MM.1S (cell line): ENCODE results near the gene CROT.

Source experiments
- DNase-seq: peaks from one replicate; pipeline ENCODE4 v3.0.0-alpha.2; 2015
- H2AFZ ChIP-seq: fragments of 300-600 bp; sonication (generic); 2 replicates; pipeline ENCODE4 v1.6.0; 2016; ENCODE audit warnings: antibody characterized with exemption, low read length
- H3F3A ChIP-seq: fragments of 300-600 bp; sonication (generic); 2 replicates; pipeline ENCODE4 v1.6.1; 2016; ENCODE audit warnings: mild to moderate bottlenecking, antibody characterized with exemption, low read length, moderate library complexity, mixed read lengths; ENCODE audit not compliant: insufficient read depth
- H3K27ac ChIP-seq: fragments of 300-600 bp; sonication (generic); 2 replicates; pipeline ENCODE4 v1.5.1; 2016; ENCODE audit warnings: mild to moderate bottlenecking, low read length
- H3K27me3 ChIP-seq: fragments of 300-600 bp; sonication (generic); replicated peaks from 2 replicates; pipeline ENCODE4 v1.6.0; 2016; ENCODE audit warnings: low read length; ENCODE audit not compliant: insufficient read depth
- H3K36me3 ChIP-seq: fragments of 300-600 bp; sonication (generic); replicated peaks from 2 replicates; pipeline ENCODE4 v1.6.1; 2016; ENCODE audit warnings: mild to moderate bottlenecking, low read length, mixed read lengths; ENCODE audit not compliant: insufficient read depth
- H3K4me1 ChIP-seq: fragments of 300-600 bp; sonication (generic); 2 replicates; pipeline ENCODE4 v1.6.1; 2016; ENCODE audit warnings: low read length, mixed read lengths
- H3K4me2 ChIP-seq: fragments of 300-600 bp; sonication (generic); 2 replicates; pipeline ENCODE4 v1.6.0; 2016; ENCODE audit warnings: low read depth, low read length
- H3K4me3 ChIP-seq: fragments of 300-600 bp; sonication (generic); 2 replicates; pipeline ENCODE4 v1.5.1; 2016; ENCODE audit warnings: low read length, mixed read lengths
- H3K79me2 ChIP-seq: fragments of 300-600 bp; sonication (generic); 2 replicates; pipeline ENCODE4 v1.6.1; 2016; ENCODE audit warnings: mixed run types, low read length, mixed read lengths
- H3K9ac ChIP-seq: fragments of 300-600 bp; sonication (generic); 2 replicates; pipeline ENCODE4 v1.6.1; 2016; ENCODE audit warnings: low read length, mixed read lengths
- H3K9me2 ChIP-seq: fragments of 300-600 bp; sonication (generic); replicated peaks from 2 replicates; pipeline ENCODE4 v1.6.1; 2016; ENCODE audit warnings: mild to moderate bottlenecking, low read length, mixed read lengths; ENCODE audit not compliant: insufficient read depth
- H3K9me3 ChIP-seq: fragments of 300-600 bp; sonication (generic); replicated peaks from 2 replicates; pipeline ENCODE4 v1.6.1; 2016; ENCODE audit warnings: mild to moderate bottlenecking, low read length, mixed read lengths; ENCODE audit not compliant: insufficient read depth
- H4K20me1 ChIP-seq: fragments of 300-600 bp; sonication (generic); 2 replicates; pipeline ENCODE4 v1.6.1; 2016; ENCODE audit warnings: mild to moderate bottlenecking, low read length, moderate library complexity, mixed read lengths; ENCODE audit not compliant: insufficient read depth
- CTCF ChIP-seq: fragments of 300-600 bp; sonication (generic); IDR thresholded peaks from 2 replicates; pipeline ENCODE4 v1.5.1; 2016; ENCODE audit warnings: antibody characterized with exemption, low read length, mixed read lengths
- EZH2 ChIP-seq: fragments of 300-600 bp; sonication (generic); optimal IDR thresholded peaks from 2 replicates; pipeline ENCODE3; 2017; ENCODE audit warnings: low read depth, mild to moderate bottlenecking, antibody characterized with exemption, low read length, mixed read lengths
- EZH2phosphoT487 ChIP-seq: fragments of 300-600 bp; sonication (generic); IDR thresholded peaks from 2 replicates; pipeline ENCODE4 v1.6.1; 2018; ENCODE audit warnings: antibody characterized with exemption, low read length

Gene CROT

GRCh38 chr7:87370660-87371180 lies 25.3 kb downstream of the CROT start:
- Histone ChIP-seq H2AFZ (no peak overlapping the region), H3K4me2 (no peak overlapping the region), H4K20me1 (no peaks in the 10 kb centered on the region), H3K36me3 (no peaks in the 10 kb centered on the region), H3K9ac (no peak overlapping the region), H3K4me1 (no peaks in the 10 kb centered on the region), H3K27ac (no peak overlapping the region), H3K4me3 (no peak overlapping the region), H3K9me3 (no peaks in the 10 kb centered on the region), H3K27me3 (no peaks in the 10 kb centered on the region), H3K9me2 (no peaks in the 10 kb centered on the region), H3K79me2 (no peaks in the 10 kb centered on the region), H3F3A (no peaks in the 10 kb centered on the region)
- DNase-seq, result no peak
- TF ChIP-seq CTCF (no peak), EZH2 (no peak), EZH2phosphoT487 (no peak)

GRCh38 chr7:87375662-87376435 lies 30.4 kb downstream of the CROT start:
- Histone ChIP-seq H4K20me1 (no peaks in the 10 kb centered on the region), H3K4me2 (no peak overlapping the region), H3K4me3 (no peak overlapping the region), H3K27me3 (no peaks in the 10 kb centered on the region), H3K79me2 (no peaks in the 10 kb centered on the region), H3K27ac (no peak overlapping the region), H3F3A (no peaks in the 10 kb centered on the region), H2AFZ (no peak overlapping the region), H3K4me1 (no peaks in the 10 kb centered on the region), H3K9me2 (no peaks in the 10 kb centered on the region), H3K9me3 (no peaks in the 10 kb centered on the region), H3K36me3 (no peaks in the 10 kb centered on the region), H3K9ac (no peak overlapping the region)
- DNase-seq, result no peak
- TF ChIP-seq CTCF (no peak), EZH2phosphoT487 (no peak), EZH2 (no peak)

- H3K4me3 ChIP-seq, result no peak overlapping the region
- no peak overlapping the region for H3K4me2 ChIP-seq
- no peak for TF ChIP-seq EZH2
- no peak for TF ChIP-seq EZH2phosphoT487
- TF ChIP-seq CTCF, result no peak
- H3K36me3 ChIP-seq, result no peaks in the 10 kb centered on the region
- no peaks in the 10 kb centered on the region for H3K4me1 ChIP-seq
- H3K79me2 ChIP-seq, result no peaks in the 10 kb centered on the region
- H3K27me3 ChIP-seq, result no peaks in the 10 kb centered on the region
- DNase-seq, result no peak
- H2AFZ ChIP-seq, result no peak overlapping the region
- H4K20me1 ChIP-seq, result no peaks in the 10 kb centered on the region
- no peak overlapping the region for H3K27ac ChIP-seq
- H3F3A ChIP-seq, result no peaks in the 10 kb centered on the region
- H3K9me2 ChIP-seq, result no peaks in the 10 kb centered on the region
- H3K9me3 ChIP-seq, result no peaks in the 10 kb centered on the region
- no peak overlapping the region for H3K9ac ChIP-seq
Observed at GRCh38 chr7:87380905-87381304, 35.4 kb downstream of the CROT start.
